Measurements from ENCODE around the gene HIBADH.

Gene HIBADH

GRCh38 chr7:27686315-27686714, 23.6 kb upstream of the HIBADH start:
- TF ChIP-seq CTCF (IDR thresholded peaks at IDR 0.05; ENCODE audit: unreplicated experiment in 3 of 3), result no peak
- Mint-ChIP-seq H3K36me3 (ENCODE audit: low read depth) (peaks cover 5% of the 10 kb centered on the region), H3K27me3 (ENCODE audit: low read depth) (no peaks in the 10 kb centered on the region), H3K4me3 (no peak overlapping the region), H3K9me3 (peaks cover 17% of the 10 kb centered on the region), H3K27ac (no peak overlapping the region), H3K4me1 (no peaks in the 10 kb centered on the region)

DNA sequence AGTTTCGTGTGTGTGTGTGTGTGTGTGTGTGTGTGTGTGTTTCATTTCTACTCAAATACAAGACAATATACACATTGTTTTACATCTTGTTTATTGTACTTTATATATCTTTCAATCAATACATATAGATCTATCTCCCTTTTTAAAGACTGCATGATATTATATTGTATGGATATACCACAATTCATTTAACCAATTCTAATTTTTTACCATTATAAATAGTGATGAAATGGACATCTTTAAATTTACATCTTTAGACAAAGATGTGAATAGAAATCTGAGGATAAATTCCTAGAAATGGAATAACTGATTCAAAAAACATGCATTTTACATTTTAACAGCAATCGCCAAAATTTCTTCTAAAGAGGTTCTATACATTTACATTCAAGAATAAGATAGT, 23.2 kb upstream of the HIBADH start:
- Mint-ChIP-seq H3K4me1 (no peaks in the 10 kb centered on the region), H3K9me3 (peaks cover 17% of the 10 kb centered on the region)

GRCh38 chr7:27685209-27685608, 22.5 kb upstream of the HIBADH start:
- Mint-ChIP-seq H3K36me3 (ENCODE audit: low read depth) (peaks cover 5% of the 10 kb centered on the region), H3K4me1 (no peaks in the 10 kb centered on the region), H3K27ac (no peak overlapping the region), H3K9me3 (peaks cover 17% of the 10 kb centered on the region), H3K27me3 (ENCODE audit: low read depth) (no peaks in the 10 kb centered on the region), H3K4me3 (no peak overlapping the region)
- TF ChIP-seq CTCF (IDR thresholded peaks at IDR 0.05; ENCODE audit: unreplicated experiment in 3 of 3), result no peak

More for the DNA sequence above, 23.2 kb upstream of the HIBADH start:
- no peak for TF ChIP-seq CTCF (IDR thresholded peaks at IDR 0.05; ENCODE audit: unreplicated experiment in 3 of 3)
- Mint-ChIP-seq H3K4me3 (no peak overlapping the region), H3K27me3 (ENCODE audit: low read depth) (no peaks in the 10 kb centered on the region), H3K36me3 (ENCODE audit: low read depth) (peaks cover 5% of the 10 kb centered on the region), H3K27ac (no peak overlapping the region)

- no peak overlapping the region for H3K4me3 Mint-ChIP-seq
- no peaks in the 10 kb centered on the region for H3K27me3 Mint-ChIP-seq (ENCODE audit: low read depth)
- no peaks in the 10 kb centered on the region for H3K4me1 Mint-ChIP-seq
- TF ChIP-seq CTCF (IDR thresholded peaks at IDR 0.05; ENCODE audit: unreplicated experiment in 3 of 3), result no peak
- H3K36me3 Mint-ChIP-seq (ENCODE audit: low read depth), result peaks cover 5% of the 10 kb centered on the region
- H3K9me3 Mint-ChIP-seq, result peaks cover 17% of the 10 kb centered on the region
- H3K27ac Mint-ChIP-seq, result no peak overlapping the region
Measured at GRCh38 chr7:27684491-27684890, 21.8 kb upstream of the HIBADH start.

GRCh38 chr7:27680610-27681009, 17.9 kb upstream of the HIBADH start:
- H3K4me1 Mint-ChIP-seq, result no peaks in the 10 kb centered on the region
- H3K27me3 Mint-ChIP-seq (ENCODE audit: low read depth), result no peaks in the 10 kb centered on the region
- no peak overlapping the region for H3K4me3 Mint-ChIP-seq

More at GRCh38 chr7:27680610-27681009, 17.9 kb upstream of the HIBADH start:
- TF ChIP-seq CTCF (IDR thresholded peaks at IDR 0.05; ENCODE audit: unreplicated experiment in 3 of 3), result no peak
- Mint-ChIP-seq H3K27ac (no peak overlapping the region), H3K36me3 (ENCODE audit: low read depth) (no peaks in the 10 kb centered on the region), H3K9me3 (peaks cover 3% of the 10 kb centered on the region)
